Measurements from ENCODE around the gene IQCE. TPM values are rescaled to one million over a fixed set of nuclear protein-coding genes. Genes with fewer than 3 reads are reported as not detected.
A peak's percentile ranks its signal among the peaks of the same experiment; 100 is the strongest.

IQCE gene
- total and polyA plus RNA-seq, 8 donors: 14.7 to 25.1 (median 19.1) TPM

- Histone ChIP-seq H3K27ac (peak overlapping the region; percentile 82 to 85), H3K9me3 (no peaks in the 10 kb centered on the region), H3K4me3 (peak overlapping the region; percentile 37 to 81), H3K36me3 (peaks cover 0 to 11% of the 10 kb centered on the region in 2 donors), H3K4me1 (peaks cover 46 to 70% of the 10 kb centered on the region in 2 donors), H3K27me3 (peaks cover 0 to 16% of the 10 kb centered on the region in 2 donors)
- no peak for TF ChIP-seq CTCF (IDR thresholded peaks at IDR 0.05)
- no peak for DNase-seq
- no peak for ATAC-seq
- intact Hi-C loops (cut with DNase I): no loop called here
Observed at GRCh38 chr7:2520761-2521290, 38.0 kb upstream of the IQCE start.

GRCh38 chr7:2521341-2521745, 37.4 kb upstream of the IQCE start:
- no peak for ATAC-seq
- DNase-seq: no peak
- Histone ChIP-seq H3K4me1 (peaks cover 46 to 75% of the 10 kb centered on the region in 2 donors), H3K9me3 (no peaks in the 10 kb centered on the region), H3K27me3 (peaks cover 0 to 16% of the 10 kb centered on the region in 2 donors), H3K27ac (peak overlapping the region; percentile 82 to 85), H3K36me3 (peaks cover 0 to 16% of the 10 kb centered on the region in 2 donors), H3K4me3 (peak overlapping the region; percentile 37 to 81)
- TF ChIP-seq CTCF (IDR thresholded peaks at IDR 0.05): no peak
- intact Hi-C loops (cut with DNase I): no loop called here

- ATAC-seq (peak; percentile 6), DNase-seq (peak in 2 of 4 donors; percentile 82 to 93)
- Histone ChIP-seq H3K27ac (peak overlapping the region; percentile 82 to 85), H3K36me3 (peaks cover 0 to 24% of the 10 kb centered on the region in 2 donors), H3K27me3 (peaks cover 0 to 16% of the 10 kb centered on the region in 2 donors), H3K4me1 (peaks cover 46 to 82% of the 10 kb centered on the region in 2 donors), H3K4me3 (peak overlapping the region; percentile 37 to 81), H3K9me3 (no peaks in the 10 kb centered on the region)
- no peak for TF ChIP-seq CTCF (IDR thresholded peaks at IDR 0.05)
- intact Hi-C loops (cut with DNase I): no loop called here
Observed at GRCh38 chr7:2521952-2522591, 36.7 kb upstream of the IQCE start.

GRCh38 chr7:2522780-2523433, 35.9 kb upstream of the IQCE start:
- peaks cover 0 to 30% of the 10 kb centered on the region in 2 donors for H3K36me3 ChIP-seq
- peak in 1 of 4 donors; percentile 69 for DNase-seq
- intact Hi-C loops (cut with DNase I): no loop called here
- TF ChIP-seq CTCF (IDR thresholded peaks at IDR 0.05): no peak
- H3K4me1 ChIP-seq: peaks cover 53 to 91% of the 10 kb centered on the region in 2 donors
- no peak for ATAC-seq
- no peaks in the 10 kb centered on the region for H3K9me3 ChIP-seq
- peak overlapping the region; percentile 82 to 85 for H3K27ac ChIP-seq
- H3K4me3 ChIP-seq: peak overlapping the region; percentile 15 to 81
- H3K27me3 ChIP-seq: peaks cover 0 to 16% of the 10 kb centered on the region in 2 donors

GRCh38 chr7:2523461-2523936, 35.3 kb upstream of the IQCE start:
- peak overlapping the region; percentile 15 to 81 for H3K4me3 ChIP-seq
- H3K4me1 ChIP-seq: peaks cover 59 to 92% of the 10 kb centered on the region in 2 donors
- peaks cover 0 to 11% of the 10 kb centered on the region in 2 donors for H3K27me3 ChIP-seq
- TF ChIP-seq CTCF (IDR thresholded peaks at IDR 0.05): no peak
- intact Hi-C loops (cut with DNase I): no loop called here
- peaks cover 0 to 36% of the 10 kb centered on the region in 2 donors for H3K36me3 ChIP-seq
- no peaks in the 10 kb centered on the region for H3K9me3 ChIP-seq
- ATAC-seq (peak; percentile 44), DNase-seq (peak in 1 of 4 donors; percentile 93)
- H3K27ac ChIP-seq: peak overlapping the region; percentile 82 to 85

All from left lung (tissue), 10 donors.